Endothelial cell of umbilical vein (primary cell): ENCODE measurements around the gene IL6. TPM values are rescaled to one million over a fixed set of nuclear protein-coding genes. Genes with fewer than 3 reads are reported as not detected.

Experiments
- BruUV-seq: library from RNA; stranded (reverse); fragments of 400-500 nt; replicated peaks from 2 replicates; lab custom pipeline; 2021; lab: Mats Ljungman, UMichigan
- CTCF ChIA-PET: fragments of 300-600, 350-600 bp; sonication (Branson Sonifier 250); formaldehyde crosslinking; loops from one replicate; lab custom pipeline; 2021; ENCODE audit warnings: antibody characterized with exemption, inconsistent platforms; lab: Charles Lee
- POLR2A ChIA-PET: fragments of 300-600, 350-600 bp; sonication (Branson Sonifier 250); formaldehyde crosslinking; loops from one replicate; lab custom pipeline; 2021; ENCODE audit warnings: antibody characterized with exemption, inconsistent platforms; lab: Charles Lee
- DNase-seq: peaks from one replicate; pipeline ENCODE4 v3.0.0-alpha.2; 2011; ENCODE audit warnings: low read depth, low spot score
- FAIRE-seq: peaks from 2 replicates; lab custom pipeline; 2011; peaks lifted over from hg19 to GRCh38; lab: Jason Lieb, UNC
- H2AFZ ChIP-seq: 2 replicates; pipeline ENCODE4 v1.6.0; 2012; ENCODE audit warnings: low read depth, low read length, control low read depth, inconsistent platforms
- H3K27ac ChIP-seq: 2 replicates; pipeline ENCODE4 v1.5.1; 2011; ENCODE audit warnings: low read depth, mild to moderate bottlenecking, control low read depth, low read length, moderate library complexity; ENCODE audit not compliant: insufficient read depth
- H3K27me3 ChIP-seq, 2 experiments: 2 replicates each; pipeline versions ENCODE4 v1.6.0 to v1.6.1; 2011; ENCODE audit warnings: low read length in 2 of 2, mixed read lengths in 1 of 2; ENCODE audit not compliant: control insufficient read depth in 2 of 2, insufficient read depth in 2 of 2
- H3K36me3 ChIP-seq, 2 experiments: 2 replicates in 1 of 2; 3 replicates in 1 of 2; pipeline ENCODE4 v1.5.1; 2011; ENCODE audit warnings: low read length in 2 of 2, mild to moderate bottlenecking in 1 of 2, moderate library complexity in 1 of 2; ENCODE audit not compliant: control insufficient read depth in 2 of 2, insufficient read depth in 2 of 2; ENCODE audit errors: extremely low read depth in 1 of 2
- H3K4me1 ChIP-seq: 3 replicates; pipeline ENCODE4 v1.5.1; 2011; ENCODE audit warnings: mild to moderate bottlenecking, low read length; ENCODE audit not compliant: control insufficient read depth, insufficient read depth; ENCODE audit errors: extremely low read depth
- H3K4me2 ChIP-seq: 2 replicates; pipeline ENCODE4 v1.6.1; 2011; ENCODE audit warnings: low read length, control low read depth, mixed read lengths; ENCODE audit not compliant: insufficient read depth
- H3K4me3 ChIP-seq, 3 experiments: fragments of 200-600 bp in 1 of 3; sonication (generic), shearing (Covaris generic) in 1 of 3; replicated peaks in 1 of 3; 2 replicates each; pipeline ENCODE4 v1.5.1; 2011 to 2016; ENCODE audit warnings: control low read depth in 3 of 3, low read length in 3 of 3, mild to moderate bottlenecking in 2 of 3, inconsistent platforms in 1 of 3, low read depth in 1 of 3, moderate library complexity in 1 of 3; ENCODE audit not compliant: insufficient read depth in 1 of 3
- H3K79me2 ChIP-seq: 2 replicates; pipeline ENCODE4 v1.6.0; 2012; ENCODE audit warnings: low read length, inconsistent platforms; ENCODE audit not compliant: control insufficient read depth, insufficient read depth
- H3K9ac ChIP-seq: replicated peaks from 2 replicates; pipeline ENCODE3; 2011; ENCODE audit warnings: low read length, control low read depth; ENCODE audit not compliant: insufficient read depth; ENCODE audit errors: extremely low read depth
- H3K9me1 ChIP-seq: replicated peaks from 3 replicates; pipeline ENCODE4 v1.6.0; 2011; ENCODE audit warnings: mild to moderate bottlenecking, low read length; ENCODE audit not compliant: control insufficient read depth, insufficient read depth; ENCODE audit errors: extremely low read depth
- H3K9me3 ChIP-seq: replicated peaks from 2 replicates; pipeline ENCODE4 v1.5.1; 2012; ENCODE audit warnings: low read length, inconsistent platforms; ENCODE audit not compliant: control insufficient read depth, insufficient read depth
- H4K20me1 ChIP-seq: replicated peaks from 2 replicates; pipeline ENCODE3; 2011; ENCODE audit warnings: mild to moderate bottlenecking, low read length; ENCODE audit not compliant: control insufficient read depth, insufficient read depth; ENCODE audit errors: extremely low read depth
- CTCF ChIP-seq, 2 donors: IDR thresholded peaks; 1 replicate in 1 of 2; 2 replicates in 1 of 2; pipeline ENCODE4 v1.5.1; 2011; ENCODE audit warnings: low read length in 2 of 2, mild to moderate bottlenecking in 2 of 2, moderate library complexity in 2 of 2, control low read depth in 1 of 2, inconsistent platforms in 1 of 2, low read depth in 1 of 2; ENCODE audit not compliant: insufficient read depth in 1 of 2; ENCODE audit errors: extremely low read depth in 1 of 2
- EZH2 ChIP-seq: IDR thresholded peaks from 2 replicates; pipeline ENCODE4 v1.6.1; 2012; ENCODE audit warnings: borderline replicate concordance, low read depth, mild to moderate bottlenecking, moderate library complexity, low read length, inconsistent platforms; ENCODE audit not compliant: severe bottlenecking
- GATA2 ChIP-seq: IDR thresholded peaks from 2 replicates; pipeline ENCODE4 v1.7.0; 2011; ENCODE audit warnings: low read depth, mild to moderate bottlenecking, moderate library complexity, mixed read lengths, low read length; ENCODE audit not compliant: insufficient read length, insufficient read depth
- MAX ChIP-seq: IDR thresholded peaks from 2 replicates; pipeline ENCODE4 v1.6.1; 2011; ENCODE audit not compliant: insufficient read depth, insufficient read length
- MYC ChIP-seq: IDR thresholded peaks from one replicate; pipeline ENCODE4 v1.6.1; 2011; ENCODE audit warnings: mild to moderate bottlenecking, low read depth, low read length
- POLR2A ChIP-seq: IDR thresholded peaks from 2 replicates; pipeline ENCODE4 v1.6.1; 2012; ENCODE audit warnings: low read depth, mild to moderate bottlenecking, control low read depth, low read length
- dilution Hi-C: fragments of 300-500 bp; cut with MboI; formaldehyde crosslinking; loops from one replicate; pipeline ENCODE4 v1.15.0; 2019; ENCODE audit warnings: low sequenced_read_pairs; ENCODE audit not compliant: extremely low pct_ligation_motif_present
- intact Hi-C: fragments of 100-400 bp; cut with micrococcal nuclease; formaldehyde crosslinking; loops from one replicate; pipeline ENCODE4 v1.10.0; 2022
- polyA plus RNA-seq, 4 experiments: library from polyadenylated mRNA; depleted of rRNA in 3 of 4; stranded (reverse) in 3 of 4; unstranded in 1 of 4; fragments of >200 nt; gene quantifications; 2 replicates each; pipeline versions ENCODE4 v1.2.1 to v1.2.3, GENCODE V29; 2011 to 2012; ENCODE audit warnings: missing spikeins in 1 of 4
- total RNA-seq: library from RNA; stranded (reverse); gene quantifications from 2 replicates; pipeline ENCODE4 v1.2.3, GENCODE V29; 2021

Gene IL6
- total and polyA plus RNA-seq, 2 donors (not counting 3 experiments of a cell fraction or from before 2014, with no cell fraction given): 11.0 to 16.5 TPM

- Histone ChIP-seq H2AFZ (no peak overlapping the region), H3K27ac (peak overlapping the region; percentile 93), H3K79me2 (peaks cover 21% of the 10 kb centered on the region), H3K4me2 (peak overlapping the region; percentile 91), H3K9me3 (no peaks in the 10 kb centered on the region), H3K36me3 (peaks cover 5 to 9% of the 10 kb centered on the region in 2 experiments), H3K27me3 (no peaks in the 10 kb centered on the region), H4K20me1 (no peaks in the 10 kb centered on the region), H3K9ac (peak overlapping the region; percentile 94), H3K4me1 (peaks cover 40% of the 10 kb centered on the region), H3K4me3 (peak overlapping the region; percentile 21 to 84 (median 42)), H3K9me1 (no peaks in the 10 kb centered on the region)
- intact Hi-C loops (loop anchor here (1.0 kb wide), 2 partner anchors 54 to 327 kb away; no protein-coding TSS in a partner anchor), dilution Hi-C loops (loop anchor here (25.0 kb wide), 1 partner anchor 166 kb away; no protein-coding TSS in a partner anchor)
- ChIA-PET CTCF (interaction anchor here (0.6 to 8.0 kb wide), 36 partner anchors 8 to 326 kb away, joined by 3 to 450 read pairs (median 4); partner anchors contain the start of gene TOMM7), POLR2A (interaction anchor here (0.6 to 2.7 kb wide), 3 partner anchors 92 to 166 kb away, joined by 3 to 50 read pairs (median 20); no protein-coding TSS in a partner anchor)
- BruUV-seq: no TSS peak
- FAIRE-seq: peak; percentile 12
- TF ChIP-seq POLR2A (no peak), MAX (no peak), GATA2 (peak; percentile 21), EZH2 (no peak), CTCF (IDR thresholded peaks at IDR 0.05; ENCODE audit: extremely low read depth in 1 of 2, insufficient read depth in 1 of 2, low read depth in 1 of 2, low read length in 2 of 2) (peak; percentile 46 to 49), MYC (no peak)
- peak; percentile 79 for DNase-seq
Measured at GRCh38 chr7:22728401-22729029, 1.5 kb downstream of the IL6 start.
